NOMO-1 treated with dmso at 0.1 percent for 144 hours (cell line): ENCODE measurements around the gene RPLP1.

Experiments
- DNase-seq: peaks from one replicate; lab custom pipeline; 2025; ENCODE audit not compliant: unreplicated experiment; lab: John Stamatoyannopoulos, UW

RPLP1 gene

DNA sequence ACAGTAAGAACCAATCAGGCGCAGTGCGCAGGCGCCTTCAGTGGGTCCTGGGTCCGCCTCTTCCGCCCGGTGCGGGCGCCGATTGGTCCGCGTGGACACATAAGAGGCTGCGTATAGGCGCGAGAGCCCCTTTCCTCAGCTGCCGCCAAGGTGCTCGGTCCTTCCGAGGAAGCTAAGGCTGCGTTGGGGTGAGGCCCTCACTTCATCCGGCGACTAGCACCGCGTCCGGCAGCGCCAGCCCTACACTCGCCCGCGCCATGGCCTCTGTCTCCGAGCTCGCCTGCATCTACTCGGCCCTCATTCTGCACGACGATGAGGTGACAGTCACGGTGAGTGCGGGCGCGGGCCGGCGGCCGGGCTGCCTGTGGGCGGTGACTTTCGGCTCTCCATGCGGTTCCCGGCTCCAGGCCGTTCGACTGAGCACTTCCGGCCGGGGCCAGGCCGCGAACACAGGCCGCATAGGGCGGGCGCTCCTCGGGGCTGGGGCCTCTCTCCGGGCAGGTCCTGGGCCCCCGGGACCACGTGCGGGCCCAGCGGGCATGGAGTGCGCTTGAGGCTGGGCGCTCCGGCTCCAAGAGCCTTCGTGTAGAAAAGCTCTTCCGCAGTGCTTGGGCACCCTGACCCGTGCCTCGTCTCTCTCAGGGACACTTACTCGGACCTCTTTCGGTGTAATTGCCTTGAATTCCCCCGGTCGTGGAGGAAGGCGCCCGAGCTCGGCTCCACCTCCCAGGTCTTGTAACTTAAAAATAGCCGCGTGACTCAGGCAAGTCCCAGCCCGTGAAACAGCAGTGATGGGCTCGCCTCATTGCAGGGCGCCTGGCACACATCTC, at the start of gene RPLP1:
Gene RPLP1 (plus strand): TSS at position 127 of the 830 bp plus-strand sequence. CDS start 131 bp downstream, at position 258.
- DNase-seq = peak; percentile 90

DNA sequence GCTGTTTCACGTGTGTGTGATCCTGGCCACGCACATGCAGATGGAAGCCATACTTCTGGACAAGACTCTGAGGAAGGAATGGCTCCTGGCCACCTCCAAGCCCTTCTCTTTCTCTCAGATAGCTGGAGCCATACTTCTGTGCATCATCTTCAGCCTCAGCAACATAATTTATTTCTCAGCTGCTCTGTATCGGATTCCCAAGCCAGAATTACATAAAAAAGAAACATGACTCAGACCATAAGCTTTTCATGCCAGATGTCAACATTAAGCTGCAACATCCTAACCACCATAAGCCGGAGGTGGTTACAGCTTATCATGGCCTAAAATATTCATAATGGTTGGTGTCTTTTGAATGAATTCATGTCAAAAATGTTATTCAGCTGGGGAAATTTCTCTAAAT, 49.0 kb upstream of the RPLP1 start:
- DNase-seq = no peak

DNA sequence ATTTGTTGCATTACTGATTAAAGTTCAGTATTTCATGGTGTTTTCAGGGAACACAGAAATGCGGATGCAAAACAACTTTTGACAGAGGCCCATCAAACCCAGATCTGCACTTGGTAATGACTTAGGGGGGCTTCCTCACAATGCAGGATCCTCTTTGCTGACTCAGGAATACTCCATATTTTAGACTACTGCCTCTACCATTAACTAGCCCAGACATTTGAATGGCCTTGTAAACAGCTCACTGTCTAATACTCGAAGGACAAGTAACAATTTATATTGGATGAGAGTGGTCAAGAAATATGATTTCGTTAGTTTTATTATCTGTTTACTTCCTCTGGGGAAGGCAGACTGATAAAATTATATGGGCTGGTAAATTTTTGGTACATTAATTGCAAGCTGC, 47.5 kb upstream of the RPLP1 start:
- no peak for DNase-seq

DNA sequence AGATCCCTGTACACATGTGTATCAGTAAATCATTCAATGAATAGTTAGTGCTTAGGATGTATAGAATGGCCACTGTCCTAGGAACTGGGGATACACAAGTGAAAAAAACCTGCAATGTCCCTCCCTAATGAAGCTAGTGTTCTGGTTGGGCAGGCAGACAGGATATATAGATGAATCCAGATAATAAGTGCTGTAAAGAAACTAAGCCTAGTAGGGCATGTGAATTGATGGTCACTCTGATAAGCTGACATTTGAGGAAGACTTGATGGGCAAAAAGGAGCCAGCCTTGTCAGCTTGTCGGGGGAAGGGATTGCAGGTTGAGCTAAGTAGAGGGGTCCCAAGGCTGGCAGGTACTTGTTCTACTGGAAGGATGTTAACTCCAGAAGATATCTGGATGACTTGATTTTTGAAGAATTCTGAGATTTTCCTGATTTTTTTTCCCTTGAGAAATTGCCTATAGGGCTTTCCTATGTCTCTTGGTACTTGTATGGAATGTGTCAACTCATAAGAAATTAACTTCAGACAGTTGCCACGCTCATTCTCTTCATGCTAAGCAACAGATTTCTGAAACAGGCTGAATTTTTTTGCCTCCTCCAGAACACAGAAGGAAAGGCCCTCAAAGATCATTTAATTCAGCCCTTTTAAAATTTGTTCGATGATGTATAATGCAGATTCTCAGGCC, 44.8 kb upstream of the RPLP1 start:
- DNase-seq = no peak

DNA sequence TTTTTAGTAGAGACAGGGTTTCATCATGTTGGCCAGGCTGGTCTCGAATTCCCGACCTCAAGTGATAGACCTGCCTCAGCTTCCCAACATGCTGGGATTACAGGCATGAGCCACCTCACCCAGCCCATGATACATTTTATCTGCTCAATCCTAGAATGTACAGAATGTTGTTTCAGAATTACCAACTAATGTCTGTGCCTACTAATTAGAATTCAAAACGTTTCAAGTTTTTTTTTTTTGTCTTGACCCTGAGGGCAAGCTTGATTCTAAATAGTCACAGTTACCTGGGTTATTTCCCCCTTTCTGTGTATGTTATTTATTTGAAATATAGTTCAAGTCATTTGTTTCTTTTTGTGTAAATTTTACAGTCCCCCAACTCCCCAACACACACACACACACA, 43.8 kb upstream of the RPLP1 start:
- DNase-seq = no peak

DNA sequence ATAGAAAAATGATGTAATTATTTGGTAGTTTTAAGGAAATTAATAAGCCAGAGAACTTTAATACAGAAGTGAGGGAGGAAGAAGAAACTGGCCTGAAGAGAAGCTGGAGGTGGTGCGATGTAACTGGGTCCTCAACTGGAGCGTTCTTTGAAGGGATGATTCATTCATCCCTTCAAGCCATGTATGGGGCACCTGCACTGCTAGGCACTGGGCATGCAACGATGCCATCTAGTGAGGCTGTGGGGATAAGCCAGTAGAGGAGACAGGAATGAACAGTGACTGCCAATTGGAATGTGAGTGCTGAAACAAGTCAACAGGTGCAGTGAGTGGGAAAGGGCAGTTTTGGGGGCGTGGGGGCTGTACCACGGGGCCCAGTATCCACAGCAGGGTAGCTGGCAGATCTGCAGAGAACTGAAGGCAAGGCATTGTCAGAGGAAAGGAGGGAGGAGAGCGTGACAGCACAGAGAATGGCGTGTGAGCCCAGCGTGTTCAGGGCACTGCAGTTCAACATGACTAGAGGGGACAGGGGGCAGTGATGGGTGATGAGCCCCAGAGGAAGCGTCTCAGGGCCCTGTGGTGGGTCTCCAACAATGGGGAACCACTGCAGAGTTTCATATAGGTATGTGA, 42.3 kb upstream of the RPLP1 start:
- DNase-seq = no peak

DNA sequence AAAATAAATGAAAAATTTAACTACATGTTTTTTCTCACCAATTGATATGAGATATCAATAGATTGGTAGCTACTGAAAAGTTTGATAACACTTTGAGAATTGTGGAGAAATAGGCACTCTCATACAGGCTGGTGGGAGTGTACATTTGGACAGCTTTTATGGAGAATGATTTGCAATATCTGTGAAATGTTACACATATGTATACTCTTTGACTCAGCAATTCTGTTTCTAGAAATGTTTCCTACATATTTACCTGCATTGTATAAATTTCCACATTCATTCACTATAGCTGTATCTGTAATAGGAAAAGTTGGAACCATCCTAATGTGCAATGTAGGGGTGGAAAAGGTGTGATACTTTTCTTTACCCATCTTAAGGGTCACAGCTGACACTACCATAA, 40.3 kb upstream of the RPLP1 start:
- DNase-seq = no peak

DNA sequence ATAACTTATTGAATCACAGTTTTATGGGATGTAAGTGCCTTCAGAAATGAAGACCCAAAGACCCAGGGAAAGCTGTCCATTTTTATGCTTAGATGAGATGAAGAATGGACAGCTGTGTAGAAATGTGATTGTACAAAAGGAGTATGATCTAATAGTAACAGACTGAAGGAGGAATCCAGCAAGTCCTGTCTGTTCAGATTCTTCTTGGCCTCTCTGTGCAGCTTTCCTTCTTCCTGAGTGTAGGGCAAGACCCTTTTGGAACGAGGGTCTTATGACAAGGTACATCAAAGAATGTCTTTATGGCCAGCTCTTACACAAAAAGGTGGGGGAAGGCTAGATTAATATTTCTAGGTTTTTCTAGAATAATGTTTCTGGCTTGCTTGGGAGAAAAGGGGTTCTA, 39.9 kb upstream of the RPLP1 start:
- DNase-seq = no peak

DNA sequence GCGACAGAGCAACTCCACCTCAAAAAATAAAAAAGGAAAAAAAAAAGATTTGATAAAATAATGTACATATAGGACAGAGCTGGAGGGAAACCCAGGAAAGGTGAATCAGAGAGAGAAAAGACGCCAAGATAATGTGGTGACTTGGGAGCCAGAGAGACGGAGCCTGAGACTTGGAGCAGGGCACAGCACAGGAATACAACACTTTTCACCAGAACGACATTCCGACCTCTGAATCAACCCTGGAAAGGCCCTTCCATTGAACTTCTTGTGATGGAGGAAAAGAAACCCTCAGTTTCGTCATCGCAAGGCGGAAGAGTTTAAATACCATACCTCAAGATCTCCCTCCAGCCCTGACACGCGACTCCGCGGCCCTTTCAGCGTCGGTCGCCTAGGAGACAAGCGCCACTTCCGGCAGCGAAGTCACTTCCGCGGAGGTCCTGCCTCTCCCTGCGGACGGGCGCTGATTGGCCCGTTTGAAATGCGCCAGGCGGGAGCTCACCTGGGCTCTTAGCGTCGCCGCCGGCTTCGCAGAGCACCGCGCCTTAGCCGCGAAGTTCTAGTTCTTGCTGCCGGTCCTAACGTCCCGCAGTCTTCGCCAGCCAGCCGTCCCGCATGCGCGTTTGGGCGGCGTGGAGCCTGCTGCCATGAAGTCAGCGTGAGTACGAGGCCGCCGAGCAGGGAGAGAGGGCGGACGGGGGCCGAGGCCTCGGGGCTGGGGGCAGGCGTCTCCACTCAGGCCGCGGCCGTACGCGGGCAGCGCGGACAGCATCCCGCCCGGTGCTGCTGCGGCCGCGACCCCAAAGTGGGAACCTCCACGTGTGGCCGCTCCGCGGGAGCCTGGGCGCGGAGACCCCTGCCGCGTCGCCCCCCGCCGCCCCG, 38.6 kb upstream of the RPLP1 start, which contains the start of gene KIF23:
Gene KIF23 (plus strand): TSS at position 528 of the 879 bp plus-strand sequence. CDS start 117 bp downstream, at position 645.
- peak; percentile 86 for DNase-seq

DNA sequence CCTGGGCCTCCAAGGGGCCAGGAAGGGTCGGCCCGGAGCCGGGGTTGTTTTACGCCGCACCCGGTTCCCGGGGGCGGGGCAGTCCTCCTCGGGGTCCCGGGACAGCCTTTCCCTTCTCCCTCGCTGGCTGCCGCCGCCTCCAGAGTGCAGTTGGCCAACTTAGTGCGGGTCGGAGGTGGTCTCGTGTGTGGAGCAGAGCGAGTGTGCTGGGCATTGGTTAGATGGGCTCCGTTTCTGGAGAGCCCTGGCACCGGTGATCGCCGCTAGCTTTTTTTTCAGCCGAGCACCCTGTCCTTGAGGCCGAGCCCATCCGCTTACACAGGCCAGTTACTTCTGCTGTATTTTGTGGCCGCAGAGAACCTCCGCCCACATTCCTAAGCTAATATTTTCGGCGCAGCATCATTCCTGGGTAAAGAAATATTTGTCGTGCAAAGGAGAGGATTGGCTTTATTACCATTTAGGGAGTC, 37.9 kb upstream of the RPLP1 start:
- DNase-seq = no peak

DNA sequence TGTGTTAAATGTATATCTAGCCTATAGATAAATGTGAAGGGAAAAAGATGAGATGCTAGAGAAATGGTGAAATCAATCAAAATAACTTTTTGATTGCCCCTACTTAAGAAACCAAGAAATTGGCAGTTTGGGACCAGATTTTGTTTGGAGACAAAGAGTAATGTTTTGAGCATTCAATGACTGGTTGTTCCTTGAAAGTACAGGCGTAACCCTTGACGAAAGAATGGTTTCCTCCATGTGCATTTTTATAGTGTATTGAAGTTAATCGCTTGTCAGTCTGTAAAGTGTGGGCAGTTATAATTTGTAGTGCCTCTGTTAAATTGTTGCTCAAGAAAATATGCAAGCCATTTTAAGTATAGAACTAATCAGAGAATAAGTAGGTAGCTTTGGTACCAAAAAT, 37.2 kb upstream of the RPLP1 start:
- no peak for DNase-seq

DNA sequence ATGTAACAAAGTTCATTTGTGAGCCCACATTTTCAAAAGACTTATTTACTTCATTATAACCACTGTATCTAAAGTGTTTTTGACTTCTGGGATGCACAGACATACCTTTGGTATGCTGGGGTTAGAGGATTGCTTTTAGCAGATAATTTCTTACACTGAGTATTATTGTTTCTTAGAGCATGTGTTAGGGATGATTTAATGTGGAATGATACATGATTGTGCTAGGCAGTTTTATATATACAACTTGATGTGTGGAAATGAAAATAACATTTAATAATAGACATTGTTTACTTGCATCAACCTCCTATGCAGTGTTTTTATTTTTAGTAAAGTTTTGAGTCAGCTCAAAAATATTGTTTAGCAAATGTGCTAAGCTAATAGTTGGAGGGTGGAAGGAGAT, 35.0 kb upstream of the RPLP1 start:
- no peak for DNase-seq

DNA sequence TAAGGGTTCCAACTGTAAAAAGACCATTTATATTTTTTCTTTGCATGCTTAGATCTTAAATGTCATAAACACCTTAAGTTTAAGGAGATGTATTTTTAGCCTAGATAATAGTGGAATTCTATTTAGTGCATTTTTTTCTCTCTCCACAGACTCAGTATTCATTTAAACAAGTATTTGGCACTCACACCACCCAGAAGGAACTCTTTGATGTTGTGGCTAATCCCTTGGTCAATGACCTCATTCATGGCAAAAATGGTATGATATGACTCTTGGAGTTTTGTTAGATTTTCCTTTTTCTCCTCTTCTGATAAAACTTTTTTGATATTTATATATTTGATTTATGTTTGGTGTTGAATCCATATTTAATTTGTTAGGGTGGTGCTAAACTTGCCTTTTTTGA, 31.1 kb upstream of the RPLP1 start:
- no peak for DNase-seq

DNA sequence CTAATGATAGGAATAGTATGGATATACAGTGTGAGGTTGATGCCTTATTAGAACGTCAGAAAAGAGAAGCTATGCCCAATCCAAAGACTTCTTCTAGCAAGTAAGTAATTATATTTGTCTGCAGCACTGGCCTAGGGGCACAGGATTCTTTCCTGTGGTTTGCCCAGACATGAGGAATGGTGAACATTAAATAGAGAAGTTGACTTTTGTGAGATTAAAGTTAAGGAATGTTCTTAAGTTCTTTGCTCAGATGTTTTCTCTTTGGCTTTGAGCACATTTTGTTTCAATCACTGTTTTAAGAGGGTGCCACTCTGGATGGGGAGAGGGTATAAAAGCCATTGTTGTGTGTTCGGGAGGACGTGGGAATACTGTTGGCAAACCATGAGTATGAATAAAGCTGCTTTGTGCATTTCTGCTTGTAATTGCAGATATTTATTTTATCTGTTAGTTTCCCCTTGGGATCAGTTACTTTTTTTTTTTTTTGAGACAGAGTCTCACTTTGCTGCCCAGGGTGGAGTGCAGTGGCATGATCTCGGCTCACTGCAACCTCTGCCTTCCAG, 30.2 kb upstream of the RPLP1 start:
- no peak for DNase-seq

DNA sequence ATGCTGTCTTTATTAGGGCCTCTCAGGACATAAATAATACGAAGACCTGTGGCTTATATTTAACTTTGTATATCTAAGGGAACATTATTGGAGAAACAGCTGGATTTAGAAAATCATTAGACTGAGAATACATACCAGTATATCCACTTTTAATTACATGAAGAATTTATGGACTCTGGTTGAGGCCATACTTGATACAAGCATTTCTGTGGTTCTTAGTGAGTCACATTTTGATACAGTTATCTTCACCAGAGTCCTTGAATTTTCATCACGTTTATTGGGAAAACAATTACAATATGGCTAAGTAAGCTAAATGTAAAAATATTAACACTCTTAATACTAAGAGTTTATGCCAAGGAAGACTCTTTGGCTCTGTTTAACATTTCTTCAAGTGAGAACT, 28.6 kb upstream of the RPLP1 start:
- DNase-seq = no peak

DNA sequence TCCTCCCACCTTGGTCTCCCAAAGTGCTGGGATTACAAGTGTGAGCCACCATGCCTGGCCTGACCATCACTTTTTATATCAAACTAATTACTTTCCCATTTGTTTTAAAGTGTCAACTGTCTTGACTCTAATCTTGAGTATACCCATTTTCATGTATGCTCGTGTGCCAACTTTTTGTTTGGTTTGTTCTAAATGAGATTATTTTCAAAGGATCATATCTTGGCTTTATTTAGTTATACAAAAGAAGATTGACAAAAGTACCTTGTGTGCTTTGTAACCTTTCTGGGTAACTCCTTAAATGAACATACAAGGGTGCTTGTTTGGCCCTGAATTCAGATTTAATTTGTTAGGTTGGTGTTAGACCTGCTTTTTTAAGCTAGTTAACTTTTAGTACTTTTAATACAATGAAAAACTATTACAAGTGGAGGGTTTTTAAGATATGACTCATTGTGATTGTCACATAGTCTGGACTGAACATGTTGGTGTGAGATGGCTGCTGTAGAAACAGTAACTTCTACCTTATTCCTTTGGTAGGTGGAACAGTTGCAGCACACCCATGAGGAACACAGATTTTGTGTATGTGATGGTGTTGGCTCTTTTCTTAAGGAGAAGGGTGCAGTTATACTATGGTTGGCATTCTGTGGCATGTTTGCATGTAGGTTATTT, 27.7 kb upstream of the RPLP1 start:
- no peak for DNase-seq

DNA sequence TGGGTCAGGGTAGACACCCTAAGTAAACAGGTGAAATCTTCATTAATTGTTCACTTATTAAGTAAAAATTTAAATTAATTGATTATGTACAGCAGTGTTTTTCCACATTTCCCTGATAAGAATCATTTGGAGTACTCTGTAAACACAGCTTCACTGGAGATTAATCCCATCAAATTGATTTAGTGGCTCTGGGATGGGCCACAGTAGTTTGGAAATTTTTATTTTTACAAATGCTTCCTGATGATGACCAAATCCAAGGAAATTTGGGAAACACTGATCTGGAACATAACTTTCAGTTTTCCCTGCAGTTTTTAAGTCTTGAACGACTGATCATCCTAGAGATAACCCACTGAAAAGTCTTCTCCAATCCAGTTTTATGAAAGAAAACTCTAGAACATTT, 18.8 kb upstream of the RPLP1 start:
- DNase-seq = no peak

DNA sequence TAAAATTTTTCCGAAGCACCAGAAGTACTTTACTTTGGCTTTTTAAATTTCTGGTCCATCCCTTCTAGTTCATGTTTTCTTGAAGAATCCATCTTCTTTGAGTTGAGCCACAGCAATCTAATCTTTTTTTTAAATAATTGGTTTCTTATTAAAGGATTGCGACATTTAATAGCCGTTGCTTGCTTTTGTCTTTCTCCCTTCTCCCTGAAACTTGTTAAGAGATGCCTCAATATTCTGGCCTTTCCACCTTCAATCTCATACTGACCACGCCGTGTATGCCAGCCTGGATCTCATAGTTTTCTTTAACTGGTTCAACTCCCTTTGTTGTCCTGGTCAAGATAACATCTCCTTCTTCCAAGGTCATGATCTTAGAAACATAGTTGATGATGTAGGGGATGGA, 18.4 kb upstream of the RPLP1 start:
- DNase-seq = no peak

DNA sequence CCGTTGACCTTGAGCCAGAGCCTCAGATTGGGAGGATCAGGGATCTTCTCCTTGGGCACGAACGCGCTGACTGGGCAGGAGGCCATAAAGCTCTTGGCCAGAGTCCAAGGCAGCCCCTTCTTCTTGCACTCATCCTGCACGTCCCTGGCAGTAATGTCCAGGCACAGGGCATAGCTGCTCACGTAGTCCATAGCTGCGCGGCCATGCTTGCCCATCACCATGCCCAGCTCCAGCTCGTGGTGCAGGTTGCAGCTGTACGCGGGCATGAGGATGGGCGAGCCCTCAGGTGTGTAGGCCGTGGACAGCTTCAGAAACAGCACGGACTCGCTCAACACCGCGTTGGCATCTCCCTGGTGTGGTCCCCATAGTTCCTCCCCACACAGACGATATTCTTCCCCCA, 17.9 kb upstream of the RPLP1 start:
- DNase-seq = no peak

DNA sequence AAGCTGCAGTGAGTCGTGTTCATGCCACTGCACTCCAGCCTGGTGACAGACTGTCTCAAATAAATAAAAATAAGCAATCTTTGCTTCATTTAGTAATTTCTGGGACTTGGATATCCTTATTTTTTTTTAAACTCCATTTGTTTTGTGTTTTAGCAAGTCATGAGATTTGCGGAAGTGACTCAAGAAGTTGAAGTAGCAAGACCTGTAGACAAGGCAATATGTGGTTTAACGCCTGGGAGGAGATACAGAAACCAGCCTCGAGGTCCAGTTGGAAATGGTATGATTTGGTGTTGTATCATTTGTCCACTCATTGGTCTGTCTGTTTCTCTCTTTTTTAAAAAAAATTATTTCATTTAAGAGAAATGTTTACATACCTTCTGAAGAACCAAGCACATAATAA, 16.6 kb upstream of the RPLP1 start:
- DNase-seq = peak; percentile 33
